OCI-LY7 (cell line): ENCODE results near the gene RP2.

Source experiments
- CTCF ChIP-seq: fragments of 200-600 bp; sonication (generic); conservative IDR thresholded peaks from 2 replicates; pipeline ENCODE4 v1.5.1; 2014; ENCODE audit warnings: mild to moderate bottlenecking, antibody characterized with exemption, low read length, moderate library complexity, mixed read lengths
- EZH2phosphoT487 ChIP-seq: fragments of 200-600 bp; sonication (generic); IDR thresholded peaks from 2 replicates; pipeline ENCODE4 v1.6.1; 2018; ENCODE audit warnings: low read depth, borderline replicate concordance, mild to moderate bottlenecking, mixed run types, antibody characterized with exemption, low read length, moderate library complexity, mixed read lengths

- no peak for TF ChIP-seq CTCF
- no peak for TF ChIP-seq EZH2phosphoT487
These were observed 13.9 kb downstream of the RP2 start for GRCh38 chrX:46850771-46851170.
